HL-60/S4 treated with retinoic acid at 250 ng/mL for 4 days and 3 days (cell line): ENCODE measurements around the gene ANP32A.

Experiments used
- in situ Hi-C: fragments of 300-500 bp; cut with MboI; formaldehyde crosslinking; loops from 2 replicates; pipeline ENCODE4 v1.7.0; 2022; ENCODE audit warnings: low sequenced_read_pairs

The ANP32A gene

DNA sequence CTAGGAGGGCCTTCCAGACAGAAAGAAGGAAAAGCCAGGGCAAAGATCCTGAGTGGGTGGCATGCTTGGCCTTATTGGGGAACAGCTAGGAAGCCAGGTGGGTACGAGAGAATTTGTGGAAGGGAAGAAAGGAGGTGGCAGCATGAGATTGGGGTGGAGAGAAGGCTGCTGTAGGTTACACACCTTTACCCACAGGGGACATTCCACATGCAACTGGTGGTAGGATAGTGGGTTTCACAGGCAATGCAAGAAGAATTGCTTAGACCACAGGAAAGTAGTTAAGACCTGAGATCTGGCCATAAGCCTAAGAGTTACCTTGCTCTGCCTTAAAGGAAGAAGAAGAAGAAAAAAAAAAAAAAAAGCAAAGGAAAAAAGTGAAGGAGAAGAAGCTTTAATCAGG, 19.8 kb downstream of the ANP32A start:
- in situ Hi-C loops = no loop called here

DNA sequence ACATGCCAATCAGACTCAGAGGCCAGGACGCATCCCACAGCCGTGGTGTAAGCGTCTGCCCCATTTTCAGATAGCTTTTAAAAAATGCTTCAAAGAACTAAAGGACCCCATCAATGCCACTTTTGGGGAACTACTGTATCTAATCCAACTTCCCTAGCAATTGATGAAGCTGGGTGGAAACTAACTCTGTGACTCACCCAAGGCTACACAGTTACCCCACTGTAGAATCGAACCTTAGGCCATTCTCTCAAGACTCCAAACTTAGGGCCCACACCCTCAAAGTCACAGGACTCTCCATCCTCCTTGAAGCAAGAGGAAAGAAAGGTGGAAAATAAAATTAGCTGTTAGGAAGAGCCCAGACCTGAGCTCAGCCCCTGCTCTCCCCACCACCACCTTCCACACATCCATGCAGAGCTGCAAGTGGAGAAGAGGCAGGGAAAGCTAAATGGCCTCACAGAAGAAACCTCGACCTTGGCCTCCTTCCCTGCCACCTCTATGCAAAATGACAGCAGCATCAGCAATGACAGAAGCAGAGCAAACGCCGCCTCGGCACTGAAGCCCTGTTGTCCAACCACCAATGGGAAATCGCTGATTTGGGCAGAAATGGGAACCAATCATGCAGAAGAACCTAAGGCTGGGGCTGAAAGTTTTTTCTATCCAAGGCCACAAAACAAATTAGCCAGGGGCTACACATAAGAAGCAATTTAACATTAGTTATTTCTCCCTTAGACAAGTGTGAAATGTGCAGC, 22.2 kb downstream of the ANP32A start:
- in situ Hi-C loops = no loop called here

DNA sequence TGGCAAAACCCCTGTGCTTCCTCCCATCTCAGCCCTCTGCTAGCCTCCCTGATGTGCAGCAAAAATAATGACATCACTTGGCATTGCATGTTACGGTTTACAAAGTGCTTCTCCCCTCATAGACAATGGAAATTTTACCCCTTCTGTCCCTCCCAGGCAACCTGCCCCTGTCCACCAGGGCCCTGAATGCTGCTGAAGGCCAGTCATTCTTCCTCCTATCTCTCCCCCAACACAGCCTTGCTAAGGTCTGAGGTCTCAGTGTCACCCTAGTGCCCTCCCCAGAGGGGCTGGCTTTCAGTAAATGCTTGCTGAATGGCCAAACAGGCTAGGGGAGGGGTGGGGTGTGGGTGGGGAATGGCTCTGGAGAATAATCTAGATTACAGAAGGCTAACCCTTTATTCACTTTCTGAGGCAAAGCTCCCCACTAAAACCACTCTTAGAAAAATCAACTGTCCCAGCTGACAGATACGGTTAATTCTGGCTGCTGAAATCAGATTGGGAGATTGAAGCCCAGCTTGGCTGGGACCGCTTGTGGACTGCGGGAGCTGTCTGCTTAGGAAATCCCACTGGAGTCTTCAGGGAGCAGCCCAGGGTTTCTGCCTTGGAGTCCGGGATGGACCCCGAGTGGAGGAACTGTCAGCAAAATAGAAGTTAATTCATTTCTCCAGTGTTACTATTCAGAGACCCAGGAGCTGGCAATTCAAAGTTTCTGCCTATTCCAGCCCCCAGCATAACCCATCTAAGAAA, 22.9 kb downstream of the ANP32A start:
- in situ Hi-C loops = no loop called here

DNA sequence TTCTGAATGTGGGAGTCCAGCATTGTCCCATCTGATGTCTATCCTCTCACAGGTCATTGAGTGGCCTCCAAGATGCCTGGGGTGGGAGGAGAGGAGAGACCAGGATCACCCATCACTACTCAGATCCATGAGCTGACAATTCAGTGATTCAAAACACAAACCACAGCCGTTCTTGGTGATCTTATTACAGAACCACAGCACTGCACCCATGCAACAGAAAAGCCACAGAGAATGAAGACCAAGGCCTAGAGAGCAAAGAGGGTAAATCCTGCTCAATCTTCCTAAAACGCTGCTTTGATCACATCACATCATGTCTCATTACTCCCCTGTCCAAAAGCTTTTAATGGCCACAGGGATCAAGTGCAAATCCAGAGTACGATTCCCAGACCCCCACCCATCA, 23.5 kb downstream of the ANP32A start:
- in situ Hi-C loops = no loop called here

DNA sequence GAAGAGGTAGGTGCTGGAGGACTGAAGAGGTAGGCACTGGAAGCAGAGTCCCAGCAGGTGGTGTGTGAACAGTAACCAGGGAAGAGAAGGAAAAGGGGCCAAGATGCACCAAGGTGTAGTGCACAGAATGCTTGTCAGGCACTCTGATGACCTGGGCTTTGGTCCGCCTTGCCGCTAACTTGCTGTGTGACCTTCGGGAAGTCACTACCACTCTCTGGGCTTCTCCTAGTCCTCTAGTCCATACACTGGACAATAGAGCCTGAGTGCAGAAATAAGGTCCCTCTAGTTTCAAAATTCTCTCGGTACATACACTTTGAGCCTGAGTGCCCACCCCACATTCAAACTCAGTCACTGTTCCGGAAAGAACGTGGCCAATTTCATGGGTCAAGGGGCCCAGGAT, 24.1 kb downstream of the ANP32A start:
- in situ Hi-C loops = no loop called here

DNA sequence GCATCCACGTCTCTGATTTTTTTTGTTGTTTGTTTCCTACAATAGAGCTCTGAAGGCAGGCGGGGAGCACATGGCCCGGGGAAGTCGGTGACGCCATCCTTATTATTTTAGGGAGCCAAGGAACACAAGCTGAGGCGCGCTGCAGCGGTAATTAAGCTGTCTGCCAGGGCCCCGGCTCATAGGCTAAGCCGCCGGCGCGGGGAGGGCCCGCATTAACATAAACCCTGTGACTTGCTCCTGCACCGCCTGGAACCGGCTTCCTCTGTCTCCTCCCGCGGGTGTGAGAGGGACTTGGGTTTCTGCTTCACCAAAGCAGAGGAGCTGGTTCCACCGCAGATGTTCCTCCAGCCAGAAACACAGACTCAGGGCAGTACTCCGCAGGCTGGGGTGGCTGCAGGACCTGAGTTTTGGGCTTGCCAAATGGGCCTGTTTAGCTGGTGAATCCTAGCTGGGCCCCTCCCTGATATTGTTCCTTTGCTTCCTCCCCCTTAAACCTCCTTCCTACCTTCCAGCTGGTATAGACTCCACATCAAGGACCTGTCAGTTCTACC, 25.3 kb downstream of the ANP32A start:
- in situ Hi-C loops = no loop called here

DNA sequence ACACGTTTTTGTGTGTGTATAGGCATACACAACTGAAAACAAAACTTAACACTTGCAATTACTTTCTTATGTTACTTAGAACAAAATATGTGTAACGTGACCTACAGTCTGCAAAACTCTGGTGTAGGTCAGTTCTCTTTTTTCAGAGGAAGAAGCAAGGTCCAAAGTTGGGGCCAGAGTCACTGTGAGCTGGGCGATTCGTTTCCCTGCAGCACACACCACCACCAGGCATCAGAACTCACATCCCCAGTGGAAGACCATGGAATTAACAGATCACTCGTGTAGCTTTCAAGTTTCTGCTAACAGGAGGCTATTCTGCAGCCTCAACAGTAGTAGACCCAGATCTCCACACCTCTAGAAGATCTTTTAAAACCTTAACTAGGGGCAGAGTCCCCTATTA, 25.8 kb downstream of the ANP32A start:
- in situ Hi-C loops = no loop called here

DNA sequence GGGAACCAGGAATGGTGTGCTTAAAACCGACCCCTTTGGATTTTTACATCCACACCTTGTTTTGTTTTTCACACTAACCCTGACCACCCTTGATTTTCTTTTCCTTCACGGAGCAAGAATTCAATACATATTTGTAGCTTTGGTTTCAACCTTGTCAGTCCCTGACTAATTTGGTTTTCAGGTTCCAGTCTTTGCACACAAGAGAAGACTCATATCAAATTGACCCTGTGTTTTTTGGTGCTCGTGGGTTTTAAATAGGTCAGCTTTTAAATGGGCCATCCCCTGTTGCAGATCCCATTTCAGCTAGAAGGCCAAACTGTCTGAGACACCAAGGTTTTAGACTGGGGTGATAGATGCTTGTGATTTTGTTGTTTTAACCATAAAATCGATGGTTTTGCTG, 26.4 kb downstream of the ANP32A start:
- in situ Hi-C loops = no loop called here

DNA sequence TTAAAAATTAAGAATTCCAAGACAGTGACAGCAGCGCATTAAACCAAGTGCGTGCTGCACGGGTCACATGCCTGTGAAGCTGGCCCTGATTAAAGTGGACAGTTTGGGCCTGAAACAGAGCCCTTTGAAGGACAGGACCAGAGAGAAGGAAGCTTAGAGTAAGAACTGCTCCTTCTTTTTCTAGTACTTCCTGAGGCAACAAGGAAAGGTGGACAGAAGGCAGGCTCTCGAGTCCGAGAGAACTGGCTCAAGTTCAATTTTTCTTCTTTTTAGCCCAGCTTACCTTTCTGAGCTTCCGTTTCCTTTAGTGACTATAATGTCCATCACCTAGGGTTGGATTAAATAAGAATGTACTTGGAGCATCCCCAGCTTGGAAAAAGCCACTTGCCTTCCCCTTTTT, 26.9 kb downstream of the ANP32A start:
- in situ Hi-C loops = no loop called here

DNA sequence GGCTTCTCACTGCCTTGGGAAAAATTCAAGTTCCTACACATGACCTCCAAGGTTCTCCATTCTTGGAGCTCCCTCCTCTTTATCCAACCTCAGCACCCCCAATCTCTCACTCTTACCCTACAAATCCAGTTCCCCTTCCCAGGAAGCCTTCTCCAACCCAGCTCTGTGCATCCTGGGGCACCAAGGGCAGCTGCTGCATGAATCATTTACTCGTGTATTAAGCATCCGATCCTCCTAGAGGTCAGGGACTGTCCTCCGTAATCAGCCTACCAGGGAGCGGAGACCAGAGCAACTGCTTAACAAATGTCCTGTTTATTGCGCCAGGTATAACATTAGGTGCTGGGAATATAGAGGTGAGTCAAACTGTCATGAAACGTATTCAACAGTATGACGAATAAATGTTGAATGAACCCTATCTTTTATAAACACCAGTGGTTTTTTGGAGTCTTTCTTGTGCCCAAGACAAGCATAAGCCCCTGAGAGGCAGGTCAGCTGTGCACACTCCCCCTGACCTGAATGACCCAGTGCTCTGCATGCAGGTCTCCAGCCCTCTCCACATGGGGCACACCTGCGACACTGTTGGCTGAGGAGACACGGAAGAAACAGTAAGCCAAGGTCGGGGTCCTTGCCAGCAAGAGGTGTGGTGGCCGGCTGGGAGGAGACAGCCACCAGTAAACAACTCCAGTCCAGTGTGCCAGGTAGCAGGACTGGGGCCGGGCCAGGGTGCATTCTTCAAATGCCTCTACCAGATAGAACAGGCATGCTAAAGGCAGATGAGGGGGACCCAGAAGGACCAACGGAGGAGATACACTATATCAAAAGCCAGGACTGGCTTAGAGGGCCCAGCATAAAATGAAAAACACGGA, 27.6 kb downstream of the ANP32A start:
- in situ Hi-C loops = no loop called here

DNA sequence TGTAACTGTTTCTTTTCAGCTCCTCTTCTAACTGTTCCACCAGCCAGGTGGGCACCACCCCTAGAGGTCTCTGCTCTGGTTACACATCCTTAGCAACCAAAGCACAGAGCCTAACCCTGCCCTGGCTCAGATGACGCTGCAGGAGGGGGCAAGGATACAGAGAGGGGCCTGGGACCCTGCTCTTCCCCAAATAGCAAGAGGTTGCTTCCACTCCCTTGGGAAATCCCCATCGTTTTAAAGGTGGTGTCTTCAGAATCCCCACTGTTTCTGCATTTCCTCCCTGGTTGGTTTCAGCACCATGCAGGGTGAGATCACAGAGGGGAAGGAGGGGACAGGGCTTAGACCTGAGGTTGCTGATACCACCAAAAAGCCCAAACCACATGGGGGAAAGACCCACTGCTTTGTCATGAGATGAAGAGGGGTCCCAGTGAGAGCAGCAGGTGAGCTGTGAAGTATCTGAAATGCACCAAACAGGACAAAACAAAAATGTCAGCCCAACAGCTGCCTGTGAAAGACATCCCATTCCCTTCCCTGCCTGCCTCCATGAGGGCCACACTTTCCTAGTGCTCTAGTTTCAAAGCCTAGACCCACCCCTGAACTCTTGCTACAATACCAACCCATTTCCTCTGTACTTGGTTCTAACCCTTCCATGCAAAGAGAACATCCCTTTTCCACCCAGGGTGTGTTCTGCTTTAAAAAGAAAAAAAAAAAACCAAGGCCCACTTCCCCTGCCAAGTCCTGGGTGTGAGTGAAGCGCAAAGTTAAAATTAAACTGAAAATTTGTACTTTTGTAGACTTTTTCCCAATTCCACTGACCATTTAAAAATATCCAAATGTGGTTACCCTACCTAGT, 29.0 kb downstream of the ANP32A start:
- in situ Hi-C loops = no loop called here

DNA sequence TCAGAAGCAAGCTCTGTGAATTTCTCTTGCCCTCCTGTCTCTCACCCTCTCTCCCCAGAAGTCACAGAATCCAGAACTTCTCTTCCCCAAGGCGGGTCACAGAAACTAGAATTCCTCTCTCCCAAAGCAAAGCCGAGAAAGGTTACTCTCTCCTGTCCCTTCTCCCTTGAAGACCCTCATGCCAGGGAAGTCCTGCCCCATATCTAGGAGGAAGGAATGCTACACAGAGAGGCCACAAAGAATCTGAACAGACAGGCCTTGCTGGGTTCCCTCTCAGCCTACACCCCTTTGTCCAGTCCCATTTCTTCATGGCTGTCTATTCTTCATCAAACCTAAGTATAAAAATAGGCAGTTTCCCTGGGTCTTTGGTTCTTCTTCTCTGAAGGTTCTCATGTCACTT, 29.8 kb downstream of the ANP32A start:
- in situ Hi-C loops = no loop called here

DNA sequence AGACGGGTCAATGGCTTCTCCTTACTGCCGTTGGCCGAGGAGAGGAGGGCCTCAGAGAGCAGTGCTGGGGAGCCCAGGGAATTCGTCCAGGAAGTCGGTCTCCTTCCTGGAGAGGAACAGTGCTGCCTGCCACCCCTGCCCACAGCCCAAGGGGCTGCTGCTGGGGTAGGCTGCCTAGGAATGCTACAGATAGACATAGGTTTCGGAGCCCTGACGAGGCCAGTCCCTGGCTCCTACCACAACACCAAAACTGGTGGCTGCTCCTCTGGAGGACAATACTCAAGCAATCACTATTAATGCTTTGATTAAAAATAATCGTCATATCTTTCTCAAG, 30.5 kb downstream of the ANP32A start:
- in situ Hi-C loops = no loop called here

DNA sequence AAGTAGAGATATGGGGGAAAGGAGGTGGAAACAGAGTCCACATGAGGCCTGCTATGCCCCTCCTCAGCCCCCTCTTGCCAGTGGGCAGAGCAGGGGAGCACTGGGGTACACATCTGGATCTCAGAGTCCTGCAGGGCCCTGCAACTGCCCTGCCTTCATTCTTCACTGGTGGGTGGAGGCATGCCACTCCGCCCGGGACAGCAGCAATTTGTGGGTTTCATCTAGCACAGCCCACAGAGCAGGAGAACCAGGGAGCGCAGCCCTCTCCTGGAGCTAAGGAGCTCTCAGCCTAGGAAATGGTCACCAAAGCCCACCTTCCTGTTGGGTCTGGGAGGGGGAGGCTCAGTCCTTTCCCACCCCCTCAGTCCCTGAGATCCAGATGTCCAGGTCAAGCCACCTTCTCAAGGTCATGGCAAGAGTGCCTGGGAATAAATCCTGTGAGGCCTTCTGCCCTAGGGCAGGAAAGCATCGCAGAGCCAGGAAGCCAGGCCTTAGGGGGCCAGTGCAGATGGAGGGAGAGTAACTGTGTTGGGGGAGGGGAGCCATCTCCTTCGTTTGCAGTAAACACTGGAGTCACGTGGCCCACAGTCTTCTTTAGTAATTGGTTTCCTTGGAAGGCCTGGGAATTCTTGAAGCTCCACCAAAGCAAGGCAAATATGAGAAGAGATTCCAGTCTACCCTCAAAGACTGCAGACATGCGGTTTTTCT, 31.0 kb downstream of the ANP32A start:
- in situ Hi-C loops = no loop called here

DNA sequence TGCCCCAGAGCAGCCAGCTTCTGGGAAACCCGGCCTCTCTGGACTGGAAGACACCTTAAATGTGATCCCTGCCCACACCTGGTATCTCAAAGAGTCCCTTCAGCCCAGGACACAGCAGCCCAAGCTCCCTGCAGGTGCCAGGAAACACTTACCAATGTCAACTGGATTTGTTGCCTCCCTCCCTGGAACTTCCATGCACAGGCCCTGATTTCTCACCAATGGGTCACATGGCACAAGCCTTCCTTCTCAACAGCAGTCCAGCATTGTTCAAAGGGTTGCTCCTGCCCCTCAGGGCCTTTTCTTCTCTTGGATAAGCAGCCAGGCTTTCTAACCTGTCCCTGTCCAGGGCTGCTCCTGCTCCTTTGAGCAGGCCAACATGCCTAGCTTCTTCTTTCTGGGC, 31.6 kb downstream of the ANP32A start:
- in situ Hi-C loops = no loop called here

DNA sequence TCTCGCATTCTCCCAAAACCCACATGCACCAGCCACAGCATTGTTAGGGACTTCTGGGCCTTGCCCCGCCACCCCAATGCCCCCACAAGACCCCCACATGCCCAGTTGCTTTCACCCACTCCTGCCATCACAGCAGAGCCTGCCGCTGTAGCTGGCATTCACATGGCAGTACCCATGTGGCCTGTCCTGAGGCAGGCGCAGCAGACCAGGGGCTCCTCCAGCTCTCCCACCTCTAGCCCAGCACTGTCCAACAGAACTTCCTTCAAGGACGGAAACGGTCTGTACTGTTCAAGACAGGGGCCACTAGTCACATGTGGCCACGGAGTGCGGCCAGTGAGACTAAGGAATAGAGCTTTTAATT, 32.5 kb downstream of the ANP32A start:
- in situ Hi-C loops = no loop called here

DNA sequence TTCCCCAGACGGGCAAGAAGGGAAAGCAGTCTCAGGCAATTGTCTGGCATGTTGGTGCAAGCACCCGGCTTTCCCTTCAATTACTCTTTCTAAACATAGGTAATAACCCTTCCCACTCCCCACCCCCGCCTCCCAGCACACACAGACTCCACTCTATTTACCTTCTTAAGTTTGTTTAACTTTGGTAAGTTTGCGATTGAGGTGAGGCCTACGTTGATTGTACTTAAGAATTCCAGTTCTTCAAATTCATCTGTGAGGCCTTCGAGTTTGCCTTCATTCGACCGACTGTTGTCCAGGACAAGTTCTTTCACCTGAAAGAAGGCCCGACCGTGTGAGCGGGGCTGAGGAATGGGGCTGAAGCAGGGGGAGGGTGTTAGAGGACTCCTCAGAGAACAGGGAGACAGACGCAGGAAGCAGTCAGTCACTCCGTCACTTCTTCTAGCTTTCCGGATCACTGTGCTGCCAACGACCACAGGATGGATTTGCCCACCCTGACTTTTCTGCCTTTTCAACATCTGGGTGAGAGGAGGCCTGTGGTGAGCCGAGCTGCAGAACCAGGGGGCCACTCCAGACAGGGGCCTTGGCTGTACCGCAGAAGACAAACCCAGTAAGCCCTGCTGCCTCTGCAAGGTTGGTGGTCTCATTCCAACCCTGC, 33.0 kb downstream of the ANP32A start:
- in situ Hi-C loops = no loop called here

DNA sequence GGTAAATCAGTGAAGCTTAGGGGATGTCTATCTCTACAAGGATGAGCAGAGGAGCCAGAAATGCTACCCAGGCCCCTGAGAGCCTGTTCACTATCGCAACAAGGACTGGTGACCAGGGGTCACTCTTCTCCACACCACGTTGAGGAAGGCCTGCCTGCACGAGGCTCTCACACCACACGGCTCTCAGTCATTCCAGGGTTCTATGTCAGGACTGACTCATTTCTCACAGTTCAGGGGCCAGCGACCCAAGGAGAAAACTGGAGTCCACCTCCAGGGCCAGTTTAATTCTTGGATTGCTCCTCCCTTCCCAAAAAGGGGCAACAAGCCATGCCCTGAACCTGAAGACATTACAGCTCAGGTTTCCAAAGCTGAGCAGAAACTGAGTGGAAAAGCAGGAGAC, 33.9 kb downstream of the ANP32A start:
- in situ Hi-C loops = no loop called here

DNA sequence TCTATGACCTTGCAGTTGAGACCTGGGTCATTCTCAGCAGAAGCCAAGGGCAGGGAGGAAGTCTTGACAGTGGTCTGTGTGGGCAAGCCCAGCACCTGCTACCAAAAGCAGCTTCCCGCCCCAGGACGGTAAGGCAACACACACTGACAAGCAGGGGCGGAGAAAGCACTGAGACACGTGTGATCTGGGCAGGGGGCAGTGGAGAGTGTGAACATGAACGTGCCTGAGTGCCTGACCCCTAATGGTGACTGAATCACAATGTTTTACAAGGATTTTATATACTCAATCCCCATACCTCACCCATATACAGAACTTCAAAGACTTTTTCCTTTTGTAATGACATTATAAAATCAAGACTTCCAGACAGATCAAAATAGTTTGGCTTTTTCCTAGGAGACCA, 35.2 kb downstream of the ANP32A start:
- in situ Hi-C loops = no loop called here

DNA sequence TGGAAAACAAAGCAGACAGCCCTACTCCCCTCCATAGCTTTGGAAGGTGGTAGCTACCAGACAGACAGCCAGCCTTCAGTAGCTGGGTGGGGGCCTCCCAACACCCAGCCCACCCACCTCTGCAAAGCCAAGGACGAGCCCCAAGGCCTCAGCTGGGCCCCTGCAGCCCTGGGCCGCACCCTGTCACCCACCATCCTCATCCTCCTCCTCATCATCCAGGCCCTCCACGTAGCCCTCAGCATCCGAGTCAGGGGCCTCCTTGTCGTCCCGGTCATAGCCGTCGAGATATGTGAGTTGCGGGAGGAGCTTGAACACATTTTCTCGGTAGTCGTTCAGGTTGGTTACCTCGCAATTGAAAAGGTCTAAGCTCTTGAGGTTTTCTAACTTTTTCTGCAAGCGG, 36.5 kb downstream of the ANP32A start:
- in situ Hi-C loops = no loop called here
